Activated CD4-positive, alpha-beta T cell treated with anti-CD3 and anti-CD28 coated beads for 36 hours (primary cell): ENCODE measurements around the gene GRM2. TPM values are rescaled to one million over a fixed set of nuclear protein-coding genes. Genes with fewer than 3 reads are reported as not detected.

Experiments
- ATAC-seq: fragments of 200-7000 bp; cut with Tn5 transposase; one replicate; pipeline ENCODE4 v1.10.0; 2021; ENCODE audit warnings: mild to moderate bottlenecking, moderate library complexity
- CTCF ChIA-PET: fragments of 350-600 bp; sonication (Branson Sonifier 250); formaldehyde crosslinking; loops from one replicate; lab custom pipeline; 2021; ENCODE audit warnings: antibody characterized with exemption; lab: Charles Lee
- POLR2A ChIA-PET: fragments of 350-600 bp; sonication (Branson Sonifier 250); formaldehyde crosslinking; loops from one replicate; lab custom pipeline; 2021; ENCODE audit warnings: antibody characterized with exemption, inconsistent platforms; lab: Charles Lee
- DNase-seq: peaks from one replicate; pipeline ENCODE4 v3.0.0-alpha.2; 2020
- H3K27ac Mint-ChIP-seq: one replicate; pipeline ENCODE4 v1.8.0; 2021; ENCODE audit warnings: mixed read lengths
- H3K27me3 Mint-ChIP-seq: one replicate; pipeline ENCODE4 v1.8.0; 2021; ENCODE audit warnings: mixed read lengths
- H3K36me3 Mint-ChIP-seq: one replicate; pipeline ENCODE4 v1.8.0; 2021; ENCODE audit warnings: low read depth, mixed read lengths
- H3K4me1 Mint-ChIP-seq: one replicate; pipeline ENCODE4 v1.8.0; 2021; ENCODE audit warnings: mixed read lengths
- H3K4me3 Mint-ChIP-seq: one replicate; pipeline ENCODE4 v1.8.0; 2021; ENCODE audit warnings: mild to moderate bottlenecking, moderate library complexity, mixed read lengths
- H3K9me3 Mint-ChIP-seq: one replicate; pipeline ENCODE4 v1.8.0; 2021; ENCODE audit warnings: low read depth, mixed read lengths
- intact Hi-C, 2 experiments: fragments of 100-400 bp; cut with DNase I in 1 of 2; cut with micrococcal nuclease in 1 of 2; formaldehyde crosslinking; loops; one replicate each; pipeline versions ENCODE4 v1.14.2 to v1.15.1; 2022 to 2024; cut with DNase I, micrococcal nuclease
- total RNA-seq, 2 experiments: library from RNA; stranded (reverse); gene quantifications; one replicate each; pipeline ENCODE4 v1.2.3, GENCODE V29; 2021

The GRM2 gene
- total RNA-seq, 2 experiments from 2014 or later, result 0.27 to 0.47 TPM

- H3K36me3 Mint-ChIP-seq, result peaks cover 31% of the 10 kb centered on the region
- H3K4me3 Mint-ChIP-seq, result no peak overlapping the region
- ATAC-seq, result no peak
- intact Hi-C loops, result loop anchor here in 1 of 2 experiments (2.0 kb wide), 1 partner anchor 15 kb away; no protein-coding TSS in a partner anchor
- no peak for DNase-seq
- POLR2A ChIA-PET, result no interaction called here
- CTCF ChIA-PET, result interaction anchor here (0.6 to 1.6 kb wide), 7 partner anchors 9 to 1054 kb away, joined by 3 to 11 read pairs (median 3); no protein-coding TSS in a partner anchor
- H3K4me1 Mint-ChIP-seq, result peaks cover 60% of the 10 kb centered on the region
- peak overlapping the region; percentile 83 for H3K27ac Mint-ChIP-seq
- no peaks in the 10 kb centered on the region for H3K9me3 Mint-ChIP-seq
- H3K27me3 Mint-ChIP-seq, result no peaks in the 10 kb centered on the region
Measured at GRCh38 chr3:51687431-51688205, 19.2 kb upstream of the GRM2 start.

- intact Hi-C loops, result no loop called here
- H3K9me3 Mint-ChIP-seq, result no peaks in the 10 kb centered on the region
- H3K27me3 Mint-ChIP-seq, result no peaks in the 10 kb centered on the region
- POLR2A ChIA-PET, result no interaction called here
- ATAC-seq, result no peak
- no peak for DNase-seq
- peaks cover 31% of the 10 kb centered on the region for H3K36me3 Mint-ChIP-seq
- CTCF ChIA-PET, result interaction anchor here (0.6 to 1.6 kb wide), 3 partner anchors 19 to 233 kb away, joined by 3 to 11 read pairs (median 3); no protein-coding TSS in a partner anchor
- no peak overlapping the region for H3K4me3 Mint-ChIP-seq
- H3K4me1 Mint-ChIP-seq, result peaks cover 54% of the 10 kb centered on the region
- peak overlapping the region; percentile 53 for H3K27ac Mint-ChIP-seq
Measured at GRCh38 chr3:51688206-51688600, 18.7 kb upstream of the GRM2 start.

- CTCF ChIA-PET, result interaction anchor here (1.0 to 2.0 kb wide), 3 partner anchors 10 to 22 kb away, joined by 4 to 9 read pairs (median 5); no protein-coding TSS in a partner anchor
- no peak for ATAC-seq
- Mint-ChIP-seq H3K27ac (no peak overlapping the region), H3K36me3 (peaks cover 22% of the 10 kb centered on the region), H3K27me3 (no peaks in the 10 kb centered on the region), H3K4me3 (no peak overlapping the region), H3K4me1 (peaks cover 33% of the 10 kb centered on the region), H3K9me3 (no peaks in the 10 kb centered on the region)
- POLR2A ChIA-PET, result no interaction called here
- intact Hi-C loops, result no loop called here
- no peak for DNase-seq
Measured at GRCh38 chr3:51691021-51691420, 15.8 kb upstream of the GRM2 start.

- ATAC-seq (no peak), DNase-seq (no peak)
- H3K4me3 Mint-ChIP-seq, result no peak overlapping the region
- intact Hi-C loops, result no loop called here
- H3K27ac Mint-ChIP-seq, result no peak overlapping the region
- ChIA-PET CTCF (interaction anchor here (0.7 to 1.2 kb wide), 2 partner anchors 10 to 1472 kb away, joined by 3 to 7 read pairs; no protein-coding TSS in a partner anchor), POLR2A (no interaction called here)
- H3K9me3 Mint-ChIP-seq, result no peaks in the 10 kb centered on the region
- H3K4me1 Mint-ChIP-seq, result peaks cover 24% of the 10 kb centered on the region
- H3K27me3 Mint-ChIP-seq, result no peaks in the 10 kb centered on the region
- peaks cover 16% of the 10 kb centered on the region for H3K36me3 Mint-ChIP-seq
Measured at GRCh38 chr3:51691949-51692348, 14.9 kb upstream of the GRM2 start.

GRCh38 chr3:51692980-51693395 lies 13.9 kb upstream of the GRM2 start:
- Mint-ChIP-seq H3K36me3 (peaks cover 11% of the 10 kb centered on the region), H3K27ac (no peak overlapping the region), H3K9me3 (no peaks in the 10 kb centered on the region), H3K4me1 (peaks cover 14% of the 10 kb centered on the region), H3K27me3 (no peaks in the 10 kb centered on the region), H3K4me3 (no peak overlapping the region)
- CTCF ChIA-PET, result interaction anchor here (0.6 to 1.2 kb wide), 2 partner anchors 11 to 14 kb away, joined by 3 to 7 read pairs; no protein-coding TSS in a partner anchor
- intact Hi-C loops, result no loop called here
- DNase-seq (no peak), ATAC-seq (no peak)
- POLR2A ChIA-PET, result no interaction called here

GRCh38 chr3:51696954-51697353 lies 9.9 kb upstream of the GRM2 start:
- H3K36me3 Mint-ChIP-seq, result peaks cover 8% of the 10 kb centered on the region
- no peaks in the 10 kb centered on the region for H3K9me3 Mint-ChIP-seq
- POLR2A ChIA-PET, result interaction anchor here (0.5 kb wide), 1 partner anchor 128 kb away, joined by 3 read pairs; no protein-coding TSS in a partner anchor
- intact Hi-C loops, result no loop called here
- ATAC-seq, result no peak
- no peak overlapping the region for H3K4me3 Mint-ChIP-seq
- CTCF ChIA-PET, result interaction anchor here (0.6 to 1.0 kb wide), 3 partner anchors 10 to 645 kb away, joined by 3 read pairs; no protein-coding TSS in a partner anchor
- peaks cover 10% of the 10 kb centered on the region for H3K4me1 Mint-ChIP-seq
- H3K27ac Mint-ChIP-seq, result no peak overlapping the region
- no peaks in the 10 kb centered on the region for H3K27me3 Mint-ChIP-seq
- no peak for DNase-seq

GRCh38 chr3:51698209-51698608 lies 8.7 kb upstream of the GRM2 start:
- intact Hi-C loops, result no loop called here
- DNase-seq (no peak), ATAC-seq (no peak)
- H3K9me3 Mint-ChIP-seq, result no peaks in the 10 kb centered on the region
- peaks cover 10% of the 10 kb centered on the region for H3K4me1 Mint-ChIP-seq
- ChIA-PET CTCF (no interaction called here), POLR2A (no interaction called here)
- no peak overlapping the region for H3K27ac Mint-ChIP-seq
- H3K36me3 Mint-ChIP-seq, result peaks cover 8% of the 10 kb centered on the region
- H3K4me3 Mint-ChIP-seq, result no peak overlapping the region
- no peaks in the 10 kb centered on the region for H3K27me3 Mint-ChIP-seq

- Mint-ChIP-seq H3K9me3 (no peaks in the 10 kb centered on the region), H3K4me1 (peaks cover 7% of the 10 kb centered on the region), H3K36me3 (peaks cover 5% of the 10 kb centered on the region), H3K27ac (no peak overlapping the region), H3K4me3 (no peak overlapping the region), H3K27me3 (no peaks in the 10 kb centered on the region)
- DNase-seq (no peak), ATAC-seq (no peak)
- ChIA-PET POLR2A (no interaction called here), CTCF (no interaction called here)
- intact Hi-C loops, result no loop called here
Measured at GRCh38 chr3:51700403-51700802, 6.5 kb upstream of the GRM2 start.

GRCh38 chr3:51702156-51702555 lies 4.7 kb upstream of the GRM2 start:
- Mint-ChIP-seq H3K27ac (no peak overlapping the region), H3K4me3 (no peak overlapping the region), H3K9me3 (no peaks in the 10 kb centered on the region), H3K27me3 (no peaks in the 10 kb centered on the region), H3K36me3 (peaks cover 5% of the 10 kb centered on the region), H3K4me1 (peaks cover 16% of the 10 kb centered on the region)
- intact Hi-C loops, result no loop called here
- CTCF ChIA-PET, result interaction anchor here (0.6 to 0.8 kb wide), 2 partner anchors 17 to 118 kb away, joined by 3 read pairs; no protein-coding TSS in a partner anchor
- ATAC-seq, result no peak
- no peak for DNase-seq
- POLR2A ChIA-PET, result no interaction called here

GRCh38 chr3:51703068-51703760 lies 3.7 kb upstream of the GRM2 start:
- POLR2A ChIA-PET, result no interaction called here
- DNase-seq (peak; percentile 0), ATAC-seq (no peak)

GRCh38 chr3:51703761-51704510 lies 2.9 kb upstream of the GRM2 start:
- Mint-ChIP-seq H3K27me3 (no peaks in the 10 kb centered on the region), H3K9me3 (no peaks in the 10 kb centered on the region), H3K36me3 (peaks cover 5% of the 10 kb centered on the region), H3K4me3 (no peak overlapping the region), H3K27ac (no peak overlapping the region), H3K4me1 (peaks cover 17% of the 10 kb centered on the region)
- ChIA-PET POLR2A (no interaction called here), CTCF (interaction anchor here (0.5 to 1.5 kb wide), 4 partner anchors 13 to 93 kb away, joined by 3 to 4 read pairs (median 4); no protein-coding TSS in a partner anchor)
- peak; percentile 2 for DNase-seq
- intact Hi-C loops, result no loop called here
- ATAC-seq, result no peak

More at GRCh38 chr3:51703068-51703760, 3.7 kb upstream of the GRM2 start:
- Mint-ChIP-seq H3K27me3 (no peaks in the 10 kb centered on the region), H3K36me3 (peaks cover 5% of the 10 kb centered on the region), H3K27ac (no peak overlapping the region), H3K9me3 (no peaks in the 10 kb centered on the region), H3K4me1 (peaks cover 19% of the 10 kb centered on the region), H3K4me3 (no peak overlapping the region)
- CTCF ChIA-PET, result interaction anchor here (0.5 to 1.5 kb wide), 3 partner anchors 14 to 89 kb away, joined by 3 to 4 read pairs (median 3); no protein-coding TSS in a partner anchor
- intact Hi-C loops, result no loop called here
